AG04449 (cell line): Measurements from ENCODE around the gene PP2D1.

Experiments
- CTCF ChIA-PET: fragments of 350-600 bp; formaldehyde crosslinking; extraction: SDS; loops from one replicate; lab custom pipeline; 2021; ENCODE audit warnings: antibody characterized with exemption; lab: Yijun Ruan, JAX
- POLR2A ChIA-PET: fragments of 400-600, 350-600 bp; formaldehyde crosslinking; extraction: SDS; loops from one replicate; lab custom pipeline; 2020; ENCODE audit warnings: antibody characterized with exemption, inconsistent platforms; lab: Yijun Ruan, JAX
- DNase-seq: peaks from one replicate; pipeline ENCODE4 v3.0.0-alpha.2; 2010; ENCODE audit warnings: low read depth, low spot score
- H3K4me3 ChIP-seq: 2 replicates; pipeline ENCODE4 v1.5.1; 2011; ENCODE audit warnings: low read depth, mild to moderate bottlenecking, control low read depth, low read length
- TF ChIP-seq, protein P1 (sequence below): IDR thresholded peaks from one replicate; pipeline ENCODE4 v1.5.1; 2011; ENCODE audit warnings: mild to moderate bottlenecking, moderate library complexity, low read length, control low read depth, inconsistent platforms; ENCODE audit not compliant: insufficient read depth; ENCODE audit errors: missing control alignments

Gene PP2D1

DNA sequence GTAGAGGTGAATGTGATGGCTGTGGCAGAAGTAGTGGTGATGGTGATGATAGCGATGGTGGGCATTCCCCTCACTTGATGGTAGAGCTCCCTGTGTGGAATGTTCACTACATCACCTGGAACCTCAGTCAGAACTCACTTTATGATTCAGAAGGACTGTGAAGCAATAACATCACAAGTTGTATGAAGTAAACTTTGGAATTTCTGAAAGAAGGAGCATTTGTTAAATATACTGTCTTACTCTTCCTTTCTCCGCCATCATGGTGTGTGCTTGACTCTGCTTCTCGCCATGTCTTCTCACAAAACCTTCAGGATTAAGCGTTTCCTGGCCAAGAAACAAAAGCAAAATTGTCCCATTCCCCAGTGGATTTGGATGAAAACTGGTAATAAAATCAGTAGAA, at the start of gene PP2D1:
Gene PP2D1, minus strand, starts transcription at position 101 of the 400 bp plus-strand sequence. CDS start 192 bp downstream, outside the sequence.
- ChIA-PET POLR2A (no interaction called here), CTCF (no interaction called here)
- no peak within 1 kb of the TSS for H3K4me3 ChIP-seq
- no peak for DNase-seq
- TF ChIP-seq, protein P1, sequence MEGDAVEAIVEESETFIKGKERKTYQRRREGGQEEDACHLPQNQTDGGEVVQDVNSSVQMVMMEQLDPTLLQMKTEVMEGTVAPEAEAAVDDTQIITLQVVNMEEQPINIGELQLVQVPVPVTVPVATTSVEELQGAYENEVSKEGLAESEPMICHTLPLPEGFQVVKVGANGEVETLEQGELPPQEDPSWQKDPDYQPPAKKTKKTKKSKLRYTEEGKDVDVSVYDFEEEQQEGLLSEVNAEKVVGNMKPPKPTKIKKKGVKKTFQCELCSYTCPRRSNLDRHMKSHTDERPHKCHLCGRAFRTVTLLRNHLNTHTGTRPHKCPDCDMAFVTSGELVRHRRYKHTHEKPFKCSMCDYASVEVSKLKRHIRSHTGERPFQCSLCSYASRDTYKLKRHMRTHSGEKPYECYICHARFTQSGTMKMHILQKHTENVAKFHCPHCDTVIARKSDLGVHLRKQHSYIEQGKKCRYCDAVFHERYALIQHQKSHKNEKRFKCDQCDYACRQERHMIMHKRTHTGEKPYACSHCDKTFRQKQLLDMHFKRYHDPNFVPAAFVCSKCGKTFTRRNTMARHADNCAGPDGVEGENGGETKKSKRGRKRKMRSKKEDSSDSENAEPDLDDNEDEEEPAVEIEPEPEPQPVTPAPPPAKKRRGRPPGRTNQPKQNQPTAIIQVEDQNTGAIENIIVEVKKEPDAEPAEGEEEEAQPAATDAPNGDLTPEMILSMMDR: no peak

GRCh38 chr3:20060974-20061685, 49.1 kb upstream of the PP2D1 start:
- no peak for DNase-seq
- CTCF ChIA-PET: no interaction called here
- TF ChIP-seq, protein P1: no peak
- POLR2A ChIA-PET: no interaction called here
- no peak overlapping the region for H3K4me3 ChIP-seq

DNA sequence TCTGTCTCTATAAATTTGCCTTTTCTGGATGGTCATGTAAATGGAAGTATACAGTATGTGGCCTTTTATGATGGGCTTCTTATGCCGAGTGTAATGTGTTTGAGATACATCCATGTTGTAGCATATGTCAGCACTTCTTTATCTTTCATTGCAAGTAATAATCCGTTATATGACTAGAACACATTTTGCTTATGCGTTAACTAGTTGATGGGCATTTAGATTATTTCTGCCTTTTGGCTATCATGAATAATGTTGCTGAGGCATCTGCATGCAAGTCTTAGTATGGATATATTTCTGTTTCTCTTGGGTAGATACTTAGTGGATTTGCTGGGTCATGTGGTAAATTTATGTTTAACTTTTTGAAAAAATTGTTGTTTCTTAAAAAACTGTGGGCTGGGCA, 47.9 kb upstream of the PP2D1 start:
- no peak overlapping the region for H3K4me3 ChIP-seq
- no peak for DNase-seq
- CTCF ChIA-PET: no interaction called here
- POLR2A ChIA-PET: no interaction called here
- TF ChIP-seq, protein P1: no peak

DNA sequence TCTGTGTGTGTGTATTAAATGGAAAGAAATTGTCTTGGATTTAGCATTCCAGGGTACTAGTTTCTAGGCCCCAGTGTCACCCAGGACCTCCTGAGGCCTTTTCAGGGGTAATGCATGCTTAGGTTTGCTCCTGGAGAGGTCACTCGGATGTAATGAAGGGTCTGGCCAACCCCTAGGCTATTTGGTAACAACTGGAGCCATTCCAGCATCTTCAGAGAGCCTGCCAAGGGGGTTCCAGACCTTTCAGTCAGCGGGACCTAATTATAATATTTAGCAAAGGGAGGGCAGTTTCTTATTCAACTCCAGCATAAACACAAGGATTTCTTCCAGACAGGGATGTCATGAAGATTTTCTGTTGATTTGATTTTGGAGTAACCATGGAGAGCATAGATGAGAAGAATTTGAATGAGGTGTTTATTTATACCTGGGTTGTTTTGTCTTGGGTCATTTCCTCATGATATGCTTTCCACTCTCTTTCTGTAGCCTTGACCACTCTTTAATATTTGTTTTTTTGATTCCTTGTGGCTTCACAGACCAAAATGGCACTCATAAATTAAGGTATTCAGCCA, 45.6 kb upstream of the PP2D1 start:
- H3K4me3 ChIP-seq: no peak overlapping the region
- ChIA-PET CTCF (interaction anchor here (1.6 kb wide), 1 partner anchor 17 kb away, joined by 3 read pairs; no protein-coding TSS in a partner anchor), POLR2A (no interaction called here)
- no peak for DNase-seq
- TF ChIP-seq, protein P1: no peak

DNA sequence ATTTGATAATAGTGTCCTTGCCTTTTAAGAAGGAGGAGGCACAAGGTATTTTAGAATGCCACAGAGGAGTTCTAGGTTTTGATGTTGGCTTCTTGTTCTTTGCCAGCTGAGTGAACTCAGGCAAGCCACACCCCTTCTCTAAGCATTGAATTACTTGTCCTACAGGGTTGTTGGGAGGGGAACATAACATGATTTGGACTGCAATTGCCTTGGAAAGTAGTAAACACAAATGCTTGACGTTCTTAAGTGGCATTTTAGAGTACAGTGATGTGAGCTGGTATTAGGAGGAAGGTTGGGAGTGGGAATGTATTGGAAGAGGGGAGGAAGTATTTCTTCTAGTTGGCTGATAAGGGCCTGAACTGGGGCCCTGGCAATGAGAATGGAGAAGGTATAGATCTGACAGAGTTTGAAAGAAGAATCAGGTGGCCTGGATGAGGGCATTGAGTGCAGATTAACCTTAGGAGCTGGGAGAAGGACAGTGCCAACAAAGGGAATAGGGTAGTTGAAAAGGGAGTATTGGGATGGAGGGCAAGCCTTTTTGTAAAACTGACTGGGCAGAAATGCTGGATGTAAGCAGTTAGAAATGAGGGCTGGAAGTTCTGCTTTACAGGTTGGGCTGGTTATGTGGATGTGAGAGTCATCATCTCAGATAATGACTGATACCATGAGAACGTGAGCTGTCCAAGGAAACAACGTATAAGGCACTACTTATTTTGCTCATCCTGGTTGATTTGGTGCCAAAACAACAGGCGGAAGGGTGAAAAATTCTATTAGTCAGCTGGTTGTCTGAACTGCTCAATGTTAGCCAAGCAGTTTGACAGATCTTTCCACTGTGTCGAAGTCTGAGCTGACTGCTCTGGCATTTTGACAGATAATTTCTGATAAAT, 44.9 kb upstream of the PP2D1 start:
- TF ChIP-seq, protein P1: no peak
- DNase-seq: no peak
- no peak overlapping the region for H3K4me3 ChIP-seq
- ChIA-PET CTCF (no interaction called here), POLR2A (no interaction called here)

DNA sequence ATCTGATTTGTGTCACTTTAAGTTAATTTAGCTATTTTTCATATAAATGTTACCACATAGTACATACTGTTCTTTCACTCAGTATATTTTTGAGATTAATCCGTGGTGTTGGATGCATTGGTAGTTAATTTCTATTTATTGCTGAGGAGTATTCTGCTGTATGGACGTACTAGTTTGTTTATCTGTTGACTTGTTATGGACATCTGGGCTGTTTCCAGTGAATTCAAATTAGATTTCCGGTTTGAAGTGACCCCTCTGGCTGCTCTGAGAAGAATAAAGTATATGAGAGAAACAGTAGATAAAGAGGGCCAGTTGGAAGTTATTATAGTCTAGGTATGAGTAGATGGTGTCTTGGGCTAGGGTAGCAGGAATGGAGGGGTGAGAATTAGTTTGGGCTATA, 43.8 kb upstream of the PP2D1 start:
- TF ChIP-seq, protein P1: no peak
- POLR2A ChIA-PET: no interaction called here
- H3K4me3 ChIP-seq: no peak overlapping the region
- CTCF ChIA-PET: no interaction called here
- DNase-seq: no peak
